Liver (tissue), 9 donors: Measurements from ENCODE around the gene TPPP. TPM values are rescaled to one million over a fixed set of nuclear protein-coding genes. Genes with fewer than 3 reads are reported as not detected.
"Not testable (repeated sequence)": the region's sequence is repeated elsewhere in the genome, so short reads cannot be mapped to it uniquely, and the experiment has no call there.

Experiments used
- DNase-seq: peaks from one replicate; pipeline ENCODE4 v3.0.0-alpha.2; 2017; ENCODE audit warnings: low spot score
- H3K27ac ChIP-seq, 2 donors: one replicate each; pipeline ENCODE4 v1.7.0; 2013; ENCODE audit warnings: inconsistent platforms in 2 of 2, low read length in 2 of 2, control low read depth in 1 of 2, low read depth in 1 of 2, mild to moderate bottlenecking in 1 of 2
- H3K27me3 ChIP-seq, 4 donors: one replicate each; pipeline versions ENCODE4 v1.6.1 to v1.7.0; 2013; ENCODE audit warnings: low read length in 3 of 4, inconsistent platforms in 1 of 4, mild to moderate bottlenecking in 1 of 4, moderate library complexity in 1 of 4; ENCODE audit not compliant: control insufficient read depth in 4 of 4, insufficient read depth in 4 of 4
- H3K36me3 ChIP-seq, 4 donors: one replicate each; pipeline versions ENCODE4 v1.6.1 to v1.7.0; 2013; ENCODE audit warnings: low read length in 3 of 4, mild to moderate bottlenecking in 3 of 4, low read depth in 1 of 4, moderate library complexity in 1 of 4; ENCODE audit not compliant: control insufficient read depth in 4 of 4, insufficient read depth in 3 of 4
- H3K4me1 ChIP-seq, 4 donors: one replicate each; pipeline versions ENCODE4 v1.6.1 to v1.7.0; 2013; ENCODE audit warnings: low read length in 3 of 4, mild to moderate bottlenecking in 3 of 4, moderate library complexity in 1 of 4; ENCODE audit not compliant: control insufficient read depth in 4 of 4, insufficient read depth in 4 of 4
- H3K4me3 ChIP-seq, 3 donors: one replicate each; pipeline versions ENCODE4 v1.6.1 to v1.7.0; 2013; ENCODE audit warnings: low read length in 3 of 3, control low read depth in 1 of 3, low read depth in 1 of 3, mild to moderate bottlenecking in 1 of 3
- H3K9ac ChIP-seq, 2 donors: one replicate each; pipeline ENCODE4 v1.7.0; 2013; ENCODE audit warnings: low read length in 2 of 2, mild to moderate bottlenecking in 2 of 2, moderate library complexity in 2 of 2, control low read depth in 1 of 2, low read depth in 1 of 2
- H3K9me3 ChIP-seq, 4 donors: one replicate each; pipeline versions ENCODE4 v1.6.1 to v1.7.0; 2013; ENCODE audit warnings: low read length in 3 of 4; ENCODE audit not compliant: control insufficient read depth in 4 of 4
- WGBS: extraction: QIAGEN DNeasy Blood & Tissue Kit; methylation state at CpG from one replicate; pipeline ENCODE4 v1.1.7; 2013; 5-methylcytosine and 5-hydroxymethylcytosine counted together
- polyA plus RNA-seq, 2 donors: library from polyadenylated mRNA; stranded (reverse) in 1 of 2; unstranded in 1 of 2; fragments of 200-250 nt in 1 of 2; fragments of >200 nt in 1 of 2; fragmentation: Nextera tagmentation in 1 of 2; extraction: Ambion mirVana in 1 of 2; gene quantifications; one replicate each; pipeline versions ENCODE4 v1.2.1 to v1.2.3, GENCODE V29; 2013 to 2015
- total RNA-seq, 2 donors: library from RNA; depleted of rRNA; stranded (reverse); fragments of >200 nt; gene quantifications; one replicate each; pipeline ENCODE4 v1.2.3, GENCODE V29; 2014
- donor health status: healthy.
- donor health status: healthy.
- donor health status: healthy.
- donor health status: healthy.
- donor health status: healthy.

Gene TPPP
- total and polyA plus RNA-seq, 4 donors, result 0.61 to 2.1 (median 0.80) TPM

- not testable (repeated sequence) for H3K4me1 ChIP-seq, H3K9me3 ChIP-seq, H3K27me3 ChIP-seq, H3K4me3 ChIP-seq, DNase-seq, H3K27ac ChIP-seq, H3K9ac ChIP-seq, H3K36me3 ChIP-seq
- 84% methylated on average over 16 of the region's 21 CpGs for WGBS
Observed at GRCh38 chr5:696753-697702, 3.9 kb upstream of the TPPP start.

- H3K9ac ChIP-seq, H3K4me3 ChIP-seq, H3K27ac ChIP-seq, H3K36me3 ChIP-seq, H3K27me3 ChIP-seq, H3K9me3 ChIP-seq, DNase-seq, H3K4me1 ChIP-seq: not testable (repeated sequence)
- WGBS, result 93% methylated on average over 5 of the region's 8 CpGs
Observed at GRCh38 chr5:696191-696590, 3.0 kb upstream of the TPPP start.

GRCh38 chr5:695475-695874 lies 2.3 kb upstream of the TPPP start:
- not testable (repeated sequence) for H3K4me3 ChIP-seq, DNase-seq, H3K9ac ChIP-seq, H3K27me3 ChIP-seq, H3K9me3 ChIP-seq, H3K27ac ChIP-seq, H3K4me1 ChIP-seq, H3K36me3 ChIP-seq
- WGBS, result 98% methylated on average over 10 of the region's 13 CpGs

GRCh38 chr5:694042-694431 lies 885 bp upstream of the TPPP start:
- H3K9ac ChIP-seq, H3K27me3 ChIP-seq, H3K27ac ChIP-seq, H3K36me3 ChIP-seq, H3K9me3 ChIP-seq, DNase-seq, H3K4me1 ChIP-seq: not testable (repeated sequence)
- H3K4me3 ChIP-seq, result peak overlapping the region in 1 of 3 donors; percentile 61
- WGBS, result 7% methylated on average over 13 of the region's 22 CpGs

- WGBS, result under 1% methylated on average over 41 of the region's 41 CpGs
- not testable (repeated sequence) for H3K27ac ChIP-seq, H3K9me3 ChIP-seq, H3K27me3 ChIP-seq, H3K36me3 ChIP-seq, DNase-seq, H3K9ac ChIP-seq, H3K4me1 ChIP-seq
- peak overlapping the region in 2 of 3 donors; percentile 49 to 61 for H3K4me3 ChIP-seq
Observed at GRCh38 chr5:692529-693041, 567 bp downstream of the TPPP start.
